ENCODE data around the gene SUCLG2.
"Not testable (repeated sequence)": the region's sequence is repeated elsewhere in the genome, so short reads cannot be mapped to it uniquely, and the experiment has no call there.

The SUCLG2 gene

GRCh38 chr3:67558426-67558825, 96.0 kb downstream of the SUCLG2 start:
- POLR2A ChIA-PET (ENCODE audit: low non-redundant PET) = no interaction called here
- CTCF ChIA-PET = no interaction called here
- no peak for DNase-seq (ENCODE audit: low spot score)
- TF ChIP-seq CTCF (conservative IDR thresholded peaks at IDR 0.05; ENCODE audit: low read depth) = no peak
- no peak overlapping the region for H3K27ac ChIP-seq

DNA sequence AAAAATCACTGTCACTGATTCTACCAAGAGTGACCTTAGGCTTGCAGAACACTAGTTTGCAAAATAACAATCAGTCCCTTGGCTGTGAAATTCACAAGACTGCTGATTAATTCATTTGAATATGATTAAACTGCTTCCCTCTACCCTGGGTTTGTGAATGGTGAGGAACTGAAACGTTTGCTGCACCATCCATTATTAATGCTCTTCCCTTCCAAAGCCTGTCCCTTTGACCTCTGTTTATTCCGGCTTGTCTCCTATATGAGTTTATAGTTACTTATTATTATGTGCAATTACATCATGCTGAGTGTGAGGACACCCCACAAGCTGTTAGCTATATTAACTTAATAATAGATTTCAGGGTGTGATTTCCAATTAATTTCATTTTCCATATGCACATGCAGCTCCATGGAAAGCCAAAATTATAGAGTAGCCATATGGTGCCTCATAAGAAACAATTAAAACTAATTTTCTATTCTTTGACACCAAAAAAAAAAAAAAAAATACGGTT, 96.5 kb downstream of the SUCLG2 start:
- ChIA-PET CTCF (no interaction called here), POLR2A (ENCODE audit: low non-redundant PET) (no interaction called here)
- H3K27ac ChIP-seq = no peak overlapping the region
- DNase-seq (ENCODE audit: low spot score) = no peak
- TF ChIP-seq CTCF (conservative IDR thresholded peaks at IDR 0.05; ENCODE audit: low read depth) = no peak

- ChIA-PET POLR2A (ENCODE audit: low non-redundant PET) (no interaction called here), CTCF (no interaction called here)
- no peak for TF ChIP-seq CTCF (conservative IDR thresholded peaks at IDR 0.05; ENCODE audit: low read depth)
- no peak overlapping the region for H3K27ac ChIP-seq
- DNase-seq (ENCODE audit: low spot score) = no peak
Measured at GRCh38 chr3:67551361-67552016, 102.9 kb downstream of the SUCLG2 start.

DNA sequence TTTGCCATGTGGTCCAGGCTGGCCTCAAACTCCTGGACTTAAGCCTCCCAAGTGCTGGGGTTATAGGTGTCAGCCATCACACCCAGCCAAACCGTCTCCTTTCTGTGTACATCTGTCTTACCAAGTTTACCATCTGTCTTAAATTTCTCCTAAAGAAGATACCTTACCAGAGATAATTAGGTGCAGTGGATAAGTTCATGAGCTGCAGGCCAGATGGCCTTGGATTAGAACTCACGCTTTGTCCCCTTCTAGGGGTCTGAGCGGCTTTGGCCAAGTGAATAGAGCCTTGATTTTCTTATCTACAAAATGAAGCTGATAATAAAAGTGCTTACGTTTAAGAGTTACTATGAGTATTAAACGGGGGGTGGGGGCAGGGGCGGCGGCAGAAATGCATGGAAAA, 103.9 kb downstream of the SUCLG2 start:
- TF ChIP-seq CTCF (conservative IDR thresholded peaks at IDR 0.05; ENCODE audit: low read depth) = no peak
- no peak overlapping the region for H3K27ac ChIP-seq
- CTCF ChIA-PET = interaction anchor here (0.7 kb wide), 1 partner anchor 128 kb away, joined by 3 read pairs; no protein-coding TSS in a partner anchor
- DNase-seq (ENCODE audit: low spot score) = no peak
- POLR2A ChIA-PET (ENCODE audit: low non-redundant PET) = no interaction called here

GRCh38 chr3:67542502-67543250, 111.7 kb downstream of the SUCLG2 start:
- POLR2A ChIA-PET (ENCODE audit: low non-redundant PET); H3K27ac ChIP-seq; CTCF ChIA-PET; DNase-seq (ENCODE audit: low spot score): not testable (repeated sequence)

GRCh38 chr3:67540198-67540894, 114.1 kb downstream of the SUCLG2 start:
- no peak for DNase-seq (ENCODE audit: low spot score)
- TF ChIP-seq CTCF (conservative IDR thresholded peaks at IDR 0.05; ENCODE audit: low read depth) = no peak
- ChIA-PET POLR2A (ENCODE audit: low non-redundant PET) (no interaction called here), CTCF (no interaction called here)
- no peak overlapping the region for H3K27ac ChIP-seq

DNA sequence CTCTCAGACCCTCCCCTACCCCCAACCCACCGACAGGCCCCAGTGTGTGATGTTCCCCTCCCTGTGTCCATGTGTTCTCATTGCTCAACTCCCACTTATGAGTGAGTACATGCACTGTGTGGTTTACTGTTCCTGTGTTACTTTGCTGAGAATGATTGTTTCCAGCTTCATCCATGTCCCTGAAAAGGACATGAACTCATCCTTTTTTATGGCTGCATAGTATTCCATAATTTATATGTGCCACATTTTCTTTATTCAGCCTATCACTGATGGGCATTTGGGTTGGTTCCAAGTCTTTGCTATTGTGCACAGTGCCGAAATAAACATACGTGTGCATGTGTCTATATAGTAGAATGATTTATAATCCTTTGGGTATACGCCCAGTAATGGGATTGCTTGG, 117.2 kb downstream of the SUCLG2 start:
- CTCF ChIA-PET; DNase-seq (ENCODE audit: low spot score); POLR2A ChIA-PET (ENCODE audit: low non-redundant PET); H3K27ac ChIP-seq: not testable (repeated sequence)
